Hepatocyte (in vitro differentiated cells): ENCODE results near the gene PHF1.

ENCODE experiments used
- EZH2 ChIP-seq: fragments of 200-600 bp; sonication (generic); IDR thresholded peaks from 2 replicates; pipeline ENCODE4 v1.6.1; 2016; ENCODE audit warnings: antibody characterized with exemption, mild to moderate bottlenecking, borderline replicate concordance
- TF ChIP-seq, protein P1 (sequence below): fragments of 200-600 bp; sonication (generic); IDR thresholded peaks from 2 replicates; pipeline ENCODE4 v1.5.1; 2016; ENCODE audit warnings: antibody characterized with exemption, mild to moderate bottlenecking; ENCODE audit not compliant: poor library complexity

DNA sequence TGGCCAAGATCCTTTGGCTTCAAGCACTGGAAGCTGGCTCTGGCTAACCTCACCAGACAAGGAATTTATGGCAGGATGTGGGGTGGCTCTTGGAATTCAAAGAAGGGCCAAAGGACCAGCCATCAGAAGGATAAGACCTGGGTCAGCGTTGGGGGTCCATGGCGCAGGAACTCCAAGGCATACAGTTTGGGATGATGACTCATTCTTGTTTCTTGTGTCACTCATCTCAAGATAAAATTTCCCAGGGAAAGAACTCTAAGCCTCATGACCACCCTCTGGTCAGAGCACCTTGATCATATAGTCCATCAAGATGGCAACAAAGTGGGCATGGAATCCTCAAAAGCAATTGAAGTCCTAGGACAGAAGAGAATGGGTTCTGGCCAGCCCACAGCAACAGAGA, 48.4 kb downstream of the PHF1 start:
- TF ChIP-seq, protein P1, sequence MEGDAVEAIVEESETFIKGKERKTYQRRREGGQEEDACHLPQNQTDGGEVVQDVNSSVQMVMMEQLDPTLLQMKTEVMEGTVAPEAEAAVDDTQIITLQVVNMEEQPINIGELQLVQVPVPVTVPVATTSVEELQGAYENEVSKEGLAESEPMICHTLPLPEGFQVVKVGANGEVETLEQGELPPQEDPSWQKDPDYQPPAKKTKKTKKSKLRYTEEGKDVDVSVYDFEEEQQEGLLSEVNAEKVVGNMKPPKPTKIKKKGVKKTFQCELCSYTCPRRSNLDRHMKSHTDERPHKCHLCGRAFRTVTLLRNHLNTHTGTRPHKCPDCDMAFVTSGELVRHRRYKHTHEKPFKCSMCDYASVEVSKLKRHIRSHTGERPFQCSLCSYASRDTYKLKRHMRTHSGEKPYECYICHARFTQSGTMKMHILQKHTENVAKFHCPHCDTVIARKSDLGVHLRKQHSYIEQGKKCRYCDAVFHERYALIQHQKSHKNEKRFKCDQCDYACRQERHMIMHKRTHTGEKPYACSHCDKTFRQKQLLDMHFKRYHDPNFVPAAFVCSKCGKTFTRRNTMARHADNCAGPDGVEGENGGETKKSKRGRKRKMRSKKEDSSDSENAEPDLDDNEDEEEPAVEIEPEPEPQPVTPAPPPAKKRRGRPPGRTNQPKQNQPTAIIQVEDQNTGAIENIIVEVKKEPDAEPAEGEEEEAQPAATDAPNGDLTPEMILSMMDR, result no peak
- TF ChIP-seq EZH2, result no peak
